Transverse colon (tissue), 3 donors: ENCODE measurements around the gene NATD1.

Experiments used
- POLR2A ChIP-seq: fragments of 450-650 bp; IDR thresholded peaks from one replicate; pipeline ENCODE4 v1.6.1; 2016; ENCODE audit warnings: antibody characterized with exemption, mild to moderate bottlenecking, moderate library complexity
- TF ChIP-seq, protein P1 (sequence below), 5 experiments: fragments of 200-600 bp in 3 of 5; fragments of 450-650 bp in 2 of 5; sonication (generic) in 3 of 5; IDR thresholded peaks; 1 replicate in 2 of 5; 2 replicates in 3 of 5; pipeline ENCODE4 v1.5.1; 2016 to 2017; ENCODE audit warnings: antibody characterized with exemption in 5 of 5, inconsistent platforms in 3 of 5, mild to moderate bottlenecking in 2 of 5, moderate library complexity in 1 of 5

DNA sequence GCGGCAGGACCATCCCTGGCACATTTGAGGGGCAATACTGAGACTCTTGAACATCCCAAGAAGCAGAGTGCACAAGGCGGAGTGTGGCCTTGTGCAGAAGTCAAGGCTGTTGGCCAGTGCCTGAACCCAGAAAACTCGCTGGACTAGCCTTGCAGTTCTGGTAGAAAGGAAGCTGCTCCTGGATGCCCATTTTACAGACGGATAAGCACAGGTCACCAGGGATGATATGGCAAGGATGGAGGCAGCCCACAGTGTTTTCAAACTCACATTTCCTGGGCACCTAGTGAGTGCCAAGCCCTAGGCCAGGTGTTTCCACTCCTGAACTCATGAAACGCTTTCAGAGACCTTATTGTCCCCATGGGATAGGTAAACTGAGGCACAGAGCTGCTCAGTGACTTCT, 29.6 kb upstream of the NATD1 start:
- TF ChIP-seq, protein P1, sequence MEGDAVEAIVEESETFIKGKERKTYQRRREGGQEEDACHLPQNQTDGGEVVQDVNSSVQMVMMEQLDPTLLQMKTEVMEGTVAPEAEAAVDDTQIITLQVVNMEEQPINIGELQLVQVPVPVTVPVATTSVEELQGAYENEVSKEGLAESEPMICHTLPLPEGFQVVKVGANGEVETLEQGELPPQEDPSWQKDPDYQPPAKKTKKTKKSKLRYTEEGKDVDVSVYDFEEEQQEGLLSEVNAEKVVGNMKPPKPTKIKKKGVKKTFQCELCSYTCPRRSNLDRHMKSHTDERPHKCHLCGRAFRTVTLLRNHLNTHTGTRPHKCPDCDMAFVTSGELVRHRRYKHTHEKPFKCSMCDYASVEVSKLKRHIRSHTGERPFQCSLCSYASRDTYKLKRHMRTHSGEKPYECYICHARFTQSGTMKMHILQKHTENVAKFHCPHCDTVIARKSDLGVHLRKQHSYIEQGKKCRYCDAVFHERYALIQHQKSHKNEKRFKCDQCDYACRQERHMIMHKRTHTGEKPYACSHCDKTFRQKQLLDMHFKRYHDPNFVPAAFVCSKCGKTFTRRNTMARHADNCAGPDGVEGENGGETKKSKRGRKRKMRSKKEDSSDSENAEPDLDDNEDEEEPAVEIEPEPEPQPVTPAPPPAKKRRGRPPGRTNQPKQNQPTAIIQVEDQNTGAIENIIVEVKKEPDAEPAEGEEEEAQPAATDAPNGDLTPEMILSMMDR (IDR thresholded peaks at IDR 0.05), result no peak
- no peak for TF ChIP-seq POLR2A
